Measurements from ENCODE around the gene FAM9C.

GRCh38 chrX:12987900-12988594 lies 56.4 kb downstream of the FAM9C start:
- TF ChIP-seq CTCF (conservative IDR thresholded peaks at IDR 0.05 in 1 of 2, IDR thresholded peaks at IDR 0.05 in 1 of 2; ENCODE audit: low read depth in 1 of 2, low read length in 2 of 2) (no peak), EZH2 (IDR thresholded peaks at IDR 0.05; ENCODE audit: low read length, missing control alignments) (no peak)

All from fibroblast of lung (primary cell).